HepG2 (cell line): ENCODE results near the gene PPP1R15A.

Source experiments
- CTCF ChIP-seq: sonication (generic); formaldehyde crosslinking; IDR thresholded peaks from 2 replicates; pipeline ENCODE4 v1.5.0; 2020; ENCODE audit warnings: mild to moderate bottlenecking, missing genetic modification reagents, moderate library complexity
- FOXA3 ChIP-seq: IDR thresholded peaks from 2 replicates; pipeline ENCODE4 v1.6.1; 2016; ENCODE audit warnings: missing genetic modification reagents, missing compliant biosample characterization
- HOMEZ ChIP-seq: IDR thresholded peaks from 2 replicates; pipeline ENCODE4 v1.6.1; 2016; ENCODE audit warnings: low read depth
- MAFG ChIP-seq: sonication (generic); formaldehyde crosslinking; IDR thresholded peaks from 2 replicates; pipeline ENCODE4 v1.5.1; 2020; ENCODE audit warnings: mild to moderate bottlenecking, missing genetic modification reagents
- MXD1 ChIP-seq: sonication (generic); formaldehyde crosslinking; IDR thresholded peaks from 2 replicates; pipeline ENCODE4 v1.4.0; 2020; ENCODE audit warnings: mild to moderate bottlenecking, missing genetic modification reagents
- TAF1 ChIP-seq: sonication (generic); formaldehyde crosslinking; IDR thresholded peaks from 2 replicates; pipeline ENCODE4 v1.4.0; 2020; ENCODE audit warnings: missing genetic modification reagents
- TCF7L2 ChIP-seq: IDR thresholded peaks from 2 replicates; pipeline ENCODE4 v1.6.1; 2011; ENCODE audit warnings: mild to moderate bottlenecking, low read depth, low read length, moderate library complexity
- ZNF362 ChIP-seq: sonication (generic); formaldehyde crosslinking; IDR thresholded peaks from 2 replicates; pipeline ENCODE4 v1.4.0; 2020; ENCODE audit warnings: missing genetic modification reagents, mild to moderate bottlenecking, borderline replicate concordance

- no peak; the same call in 1 of the 2 replicates for TF ChIP-seq FOXA3 (CRISPR knock-in tag)
- no peak for TF ChIP-seq CTCF (CRISPR knock-in tag)
- no peak for TF ChIP-seq HOMEZ (CRISPR knock-in tag)
- no peak for TF ChIP-seq TCF7L2
- no peak for TF ChIP-seq MXD1
- no peak for TF ChIP-seq TAF1 (CRISPR knock-in tag)
- TF ChIP-seq ZNF362 (CRISPR knock-in tag): no peak
- no peak for TF ChIP-seq MAFG (CRISPR knock-in tag)
Observed at GRCh38 chr19:48900477-48901406, 28.5 kb downstream of the PPP1R15A start.
